Endothelial cell of umbilical vein (primary cell): Measurements from ENCODE around the gene INTS6L. TPM values are rescaled to one million over a fixed set of nuclear protein-coding genes. Genes with fewer than 3 reads are reported as not detected.

Source experiments
- BruUV-seq: library from RNA; stranded (reverse); fragments of 400-500 nt; replicated peaks from 2 replicates; lab custom pipeline; 2021; lab: Mats Ljungman, UMichigan
- CTCF ChIA-PET: fragments of 300-600, 350-600 bp; sonication (Branson Sonifier 250); formaldehyde crosslinking; loops from one replicate; lab custom pipeline; 2021; ENCODE audit warnings: antibody characterized with exemption, inconsistent platforms; lab: Charles Lee
- POLR2A ChIA-PET: fragments of 300-600, 350-600 bp; sonication (Branson Sonifier 250); formaldehyde crosslinking; loops from one replicate; lab custom pipeline; 2021; ENCODE audit warnings: antibody characterized with exemption, inconsistent platforms; lab: Charles Lee
- DNase-seq: peaks from one replicate; pipeline ENCODE4 v3.0.0-alpha.2; 2011; ENCODE audit warnings: low read depth, low spot score
- FAIRE-seq: peaks from 2 replicates; lab custom pipeline; 2011; peaks lifted over from hg19 to GRCh38; lab: Jason Lieb, UNC
- H2AFZ ChIP-seq: 2 replicates; pipeline ENCODE4 v1.6.0; 2012; ENCODE audit warnings: low read depth, low read length, control low read depth, inconsistent platforms
- H3K27ac ChIP-seq: 2 replicates; pipeline ENCODE4 v1.5.1; 2011; ENCODE audit warnings: low read depth, mild to moderate bottlenecking, control low read depth, low read length, moderate library complexity; ENCODE audit not compliant: insufficient read depth
- H3K27me3 ChIP-seq, 2 experiments: 2 replicates each; pipeline versions ENCODE4 v1.6.0 to v1.6.1; 2011; ENCODE audit warnings: low read length in 2 of 2, mixed read lengths in 1 of 2; ENCODE audit not compliant: control insufficient read depth in 2 of 2, insufficient read depth in 2 of 2
- H3K36me3 ChIP-seq, 2 experiments: 2 replicates in 1 of 2; 3 replicates in 1 of 2; pipeline ENCODE4 v1.5.1; 2011; ENCODE audit warnings: low read length in 2 of 2, mild to moderate bottlenecking in 1 of 2, moderate library complexity in 1 of 2; ENCODE audit not compliant: control insufficient read depth in 2 of 2, insufficient read depth in 2 of 2; ENCODE audit errors: extremely low read depth in 1 of 2
- H3K4me1 ChIP-seq: 3 replicates; pipeline ENCODE4 v1.5.1; 2011; ENCODE audit warnings: mild to moderate bottlenecking, low read length; ENCODE audit not compliant: control insufficient read depth, insufficient read depth; ENCODE audit errors: extremely low read depth
- H3K4me2 ChIP-seq: 2 replicates; pipeline ENCODE4 v1.6.1; 2011; ENCODE audit warnings: low read length, control low read depth, mixed read lengths; ENCODE audit not compliant: insufficient read depth
- H3K4me3 ChIP-seq, 3 experiments: fragments of 200-600 bp in 1 of 3; sonication (generic), shearing (Covaris generic) in 1 of 3; replicated peaks in 1 of 3; 2 replicates each; pipeline ENCODE4 v1.5.1; 2011 to 2016; ENCODE audit warnings: control low read depth in 3 of 3, low read length in 3 of 3, mild to moderate bottlenecking in 2 of 3, inconsistent platforms in 1 of 3, low read depth in 1 of 3, moderate library complexity in 1 of 3; ENCODE audit not compliant: insufficient read depth in 1 of 3
- H3K79me2 ChIP-seq: 2 replicates; pipeline ENCODE4 v1.6.0; 2012; ENCODE audit warnings: low read length, inconsistent platforms; ENCODE audit not compliant: control insufficient read depth, insufficient read depth
- H3K9ac ChIP-seq: replicated peaks from 2 replicates; pipeline ENCODE3; 2011; ENCODE audit warnings: low read length, control low read depth; ENCODE audit not compliant: insufficient read depth; ENCODE audit errors: extremely low read depth
- H3K9me1 ChIP-seq: replicated peaks from 3 replicates; pipeline ENCODE4 v1.6.0; 2011; ENCODE audit warnings: mild to moderate bottlenecking, low read length; ENCODE audit not compliant: control insufficient read depth, insufficient read depth; ENCODE audit errors: extremely low read depth
- H3K9me3 ChIP-seq: replicated peaks from 2 replicates; pipeline ENCODE4 v1.5.1; 2012; ENCODE audit warnings: low read length, inconsistent platforms; ENCODE audit not compliant: control insufficient read depth, insufficient read depth
- H4K20me1 ChIP-seq: replicated peaks from 2 replicates; pipeline ENCODE3; 2011; ENCODE audit warnings: mild to moderate bottlenecking, low read length; ENCODE audit not compliant: control insufficient read depth, insufficient read depth; ENCODE audit errors: extremely low read depth
- EZH2 ChIP-seq: IDR thresholded peaks from 2 replicates; pipeline ENCODE4 v1.6.1; 2012; ENCODE audit warnings: borderline replicate concordance, low read depth, mild to moderate bottlenecking, moderate library complexity, low read length, inconsistent platforms; ENCODE audit not compliant: severe bottlenecking
- FOS ChIP-seq: IDR thresholded peaks from 2 replicates; pipeline ENCODE4 v1.6.1; 2011; ENCODE audit warnings: mild to moderate bottlenecking, low read length, moderate library complexity, borderline replicate concordance; ENCODE audit not compliant: insufficient read depth
- JUN ChIP-seq: IDR thresholded peaks from 2 replicates; pipeline ENCODE4 v1.6.1; 2011; ENCODE audit warnings: borderline replicate concordance, low read depth; ENCODE audit not compliant: insufficient read length, insufficient read depth
- MYC ChIP-seq: IDR thresholded peaks from one replicate; pipeline ENCODE4 v1.6.1; 2011; ENCODE audit warnings: mild to moderate bottlenecking, low read depth, low read length
- POLR2A ChIP-seq: IDR thresholded peaks from 2 replicates; pipeline ENCODE4 v1.6.1; 2012; ENCODE audit warnings: low read depth, mild to moderate bottlenecking, control low read depth, low read length
- POLR2AphosphoS5 ChIP-seq: IDR thresholded peaks from 2 replicates; pipeline ENCODE4 v1.6.1; 2012; ENCODE audit warnings: low read depth, mild to moderate bottlenecking, control low read depth, low read length, moderate library complexity; ENCODE audit not compliant: insufficient read depth
- dilution Hi-C: fragments of 300-500 bp; cut with MboI; formaldehyde crosslinking; loops from one replicate; pipeline ENCODE4 v1.15.0; 2019; ENCODE audit warnings: low sequenced_read_pairs; ENCODE audit not compliant: extremely low pct_ligation_motif_present
- intact Hi-C: fragments of 100-400 bp; cut with micrococcal nuclease; formaldehyde crosslinking; loops from one replicate; pipeline ENCODE4 v1.10.0; 2022
- polyA plus RNA-seq, 4 experiments: library from polyadenylated mRNA; depleted of rRNA in 3 of 4; stranded (reverse) in 3 of 4; unstranded in 1 of 4; fragments of >200 nt; gene quantifications; 2 replicates each; pipeline versions ENCODE4 v1.2.1 to v1.2.3, GENCODE V29; 2011 to 2012; ENCODE audit warnings: missing spikeins in 1 of 4
- total RNA-seq: library from RNA; stranded (reverse); gene quantifications from 2 replicates; pipeline ENCODE4 v1.2.3, GENCODE V29; 2021
- TF ChIP-seq, protein P1 (sequence below), 2 donors: IDR thresholded peaks; 1 replicate in 1 of 2; 2 replicates in 1 of 2; pipeline ENCODE4 v1.5.1; 2011; ENCODE audit warnings: low read length in 2 of 2, mild to moderate bottlenecking in 2 of 2, moderate library complexity in 2 of 2, control low read depth in 1 of 2, inconsistent platforms in 1 of 2, low read depth in 1 of 2; ENCODE audit not compliant: insufficient read depth in 1 of 2; ENCODE audit errors: extremely low read depth in 1 of 2
- TF ChIP-seq, protein P2 (sequence below): IDR thresholded peaks from 2 replicates; pipeline ENCODE4 v1.6.1; 2011; ENCODE audit not compliant: insufficient read depth, insufficient read length

INTS6L gene
- total and polyA plus RNA-seq, 2 donors (not counting 3 experiments of a cell fraction or from before 2014, with no cell fraction given) = 5.2 to 7.5 TPM

DNA sequence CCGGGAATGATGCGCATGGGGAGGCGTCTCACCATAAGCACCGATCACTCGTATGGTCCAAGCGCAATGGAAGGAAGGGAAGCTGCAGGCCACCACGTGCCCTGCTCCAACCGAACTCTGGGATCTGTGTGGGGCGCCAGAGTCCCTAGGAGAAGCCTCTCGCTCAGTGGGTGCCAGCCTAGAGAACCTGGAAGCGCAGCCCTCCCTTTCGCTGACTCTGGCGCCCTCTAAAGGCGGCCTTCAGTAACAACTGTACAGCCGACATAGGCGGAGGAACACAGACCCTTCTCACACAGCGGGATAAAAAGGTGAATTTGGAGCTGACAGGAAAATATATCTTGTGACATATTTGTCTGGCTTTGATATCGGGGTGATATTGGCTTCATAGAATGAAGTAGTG is 76.0 kb downstream of the INTS6L start:
- H3K27ac ChIP-seq = no peak overlapping the region
- H3K27me3 ChIP-seq = no peaks in the 10 kb centered on the region
- FAIRE-seq (no peak), DNase-seq (peak; percentile 1)
- H3K4me2 ChIP-seq = no peak overlapping the region
- TF ChIP-seq, protein P1, sequence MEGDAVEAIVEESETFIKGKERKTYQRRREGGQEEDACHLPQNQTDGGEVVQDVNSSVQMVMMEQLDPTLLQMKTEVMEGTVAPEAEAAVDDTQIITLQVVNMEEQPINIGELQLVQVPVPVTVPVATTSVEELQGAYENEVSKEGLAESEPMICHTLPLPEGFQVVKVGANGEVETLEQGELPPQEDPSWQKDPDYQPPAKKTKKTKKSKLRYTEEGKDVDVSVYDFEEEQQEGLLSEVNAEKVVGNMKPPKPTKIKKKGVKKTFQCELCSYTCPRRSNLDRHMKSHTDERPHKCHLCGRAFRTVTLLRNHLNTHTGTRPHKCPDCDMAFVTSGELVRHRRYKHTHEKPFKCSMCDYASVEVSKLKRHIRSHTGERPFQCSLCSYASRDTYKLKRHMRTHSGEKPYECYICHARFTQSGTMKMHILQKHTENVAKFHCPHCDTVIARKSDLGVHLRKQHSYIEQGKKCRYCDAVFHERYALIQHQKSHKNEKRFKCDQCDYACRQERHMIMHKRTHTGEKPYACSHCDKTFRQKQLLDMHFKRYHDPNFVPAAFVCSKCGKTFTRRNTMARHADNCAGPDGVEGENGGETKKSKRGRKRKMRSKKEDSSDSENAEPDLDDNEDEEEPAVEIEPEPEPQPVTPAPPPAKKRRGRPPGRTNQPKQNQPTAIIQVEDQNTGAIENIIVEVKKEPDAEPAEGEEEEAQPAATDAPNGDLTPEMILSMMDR (IDR thresholded peaks at IDR 0.05; ENCODE audit: extremely low read depth in 1 of 2, insufficient read depth in 1 of 2, low read depth in 1 of 2, low read length in 2 of 2) = peak; percentile 25 to 56
- TF ChIP-seq JUN = no peak
- no peak overlapping the region for H2AFZ ChIP-seq
- dilution Hi-C loops = no loop called here
- H3K36me3 ChIP-seq = no peaks in the 10 kb centered on the region
- H3K9me1 ChIP-seq = no peaks in the 10 kb centered on the region
- no peak overlapping the region for H3K9ac ChIP-seq
- H4K20me1 ChIP-seq = no peaks in the 10 kb centered on the region
- H3K4me1 ChIP-seq = no peaks in the 10 kb centered on the region
- H3K9me3 ChIP-seq = no peaks in the 10 kb centered on the region
- no peaks in the 10 kb centered on the region for H3K79me2 ChIP-seq
- CTCF ChIA-PET = interaction anchor here (0.5 to 2.3 kb wide), 5 partner anchors 91 to 133 kb away, joined by 3 to 12 read pairs (median 4); no protein-coding TSS in a partner anchor
- no peak overlapping the region for H3K4me3 ChIP-seq
- intact Hi-C loops = loop anchor here (1.0 to 10.0 kb wide), 3 partner anchors 74 to 482 kb away; partner anchors contain the start of gene INTS6L
- POLR2A ChIA-PET = no interaction called here
- BruUV-seq = no TSS peak

DNA sequence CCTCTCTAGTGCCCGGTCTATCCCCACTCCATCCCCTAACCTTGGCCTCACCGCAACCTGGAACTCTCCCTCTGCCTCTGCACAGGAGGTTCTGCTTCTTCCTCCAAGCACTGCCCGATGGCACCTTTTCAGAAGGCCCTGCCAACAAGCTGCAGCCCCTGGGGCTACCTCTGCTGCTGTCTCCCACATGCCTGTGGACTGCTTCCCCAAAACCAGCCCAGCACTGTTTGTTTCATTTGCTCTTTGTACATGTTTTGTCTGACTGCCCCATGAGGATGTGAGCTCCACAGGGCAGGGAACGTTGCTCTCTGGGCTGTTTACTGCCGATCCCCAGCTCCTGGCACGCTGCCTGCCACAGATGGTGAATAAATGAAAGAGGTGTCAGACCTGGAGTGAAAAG is 85.4 kb downstream of the INTS6L start:
- no peaks in the 10 kb centered on the region for H3K9me3 ChIP-seq
- dilution Hi-C loops (no loop called here), intact Hi-C loops (no loop called here)
- H3K27me3 ChIP-seq = no peaks in the 10 kb centered on the region
- no peak overlapping the region for H3K4me3 ChIP-seq
- FAIRE-seq (no peak), DNase-seq (no peak)
- no peak overlapping the region for H3K9ac ChIP-seq
- no peak overlapping the region for H2AFZ ChIP-seq
- no peaks in the 10 kb centered on the region for H3K36me3 ChIP-seq
- H3K9me1 ChIP-seq = no peaks in the 10 kb centered on the region
- H3K79me2 ChIP-seq = no peaks in the 10 kb centered on the region
- POLR2A ChIA-PET = no interaction called here
- CTCF ChIA-PET = no interaction called here
- H3K27ac ChIP-seq = no peak overlapping the region
- no peak for TF ChIP-seq POLR2AphosphoS5
- TF ChIP-seq JUN = no peak
- TF ChIP-seq EZH2 = no peak
- TF ChIP-seq, protein P2, sequence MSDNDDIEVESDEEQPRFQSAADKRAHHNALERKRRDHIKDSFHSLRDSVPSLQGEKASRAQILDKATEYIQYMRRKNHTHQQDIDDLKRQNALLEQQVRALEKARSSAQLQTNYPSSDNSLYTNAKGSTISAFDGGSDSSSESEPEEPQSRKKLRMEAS = no peak
- no peak for TF ChIP-seq POLR2A
- TF ChIP-seq, protein P1 (IDR thresholded peaks at IDR 0.05; ENCODE audit: extremely low read depth in 1 of 2, insufficient read depth in 1 of 2, low read depth in 1 of 2, low read length in 2 of 2) = no peak
- no peak for TF ChIP-seq FOS
- TF ChIP-seq MYC = no peak
- no peak overlapping the region for H3K4me2 ChIP-seq
- no peaks in the 10 kb centered on the region for H3K4me1 ChIP-seq
- no TSS peak for BruUV-seq
- no peaks in the 10 kb centered on the region for H4K20me1 ChIP-seq
